ENCODE measurements around the gene EREG. TPM values are rescaled to one million over a fixed set of nuclear protein-coding genes. Genes with fewer than 3 reads are reported as not detected.

The EREG gene
- total and polyA plus RNA-seq, 9 of the 15 experiments (the other 6 are each of a cell fraction or from before 2014, with no cell fraction given): 0.97 to 7.3 (median 2.5) TPM

- TF ChIP-seq EP400 (IDR thresholded peaks at IDR 0.05): peak; percentile 12; the same call in 1 of the 2 replicates
- no peak for TF ChIP-seq NCOA4 (IDR thresholded peaks at IDR 0.05; ENCODE audit: partially characterized antibody)
- no peak for TF ChIP-seq E2F3 (CRISPR knock-in tag; IDR thresholded peaks at IDR 0.05)
- no peak for TF ChIP-seq MCM7 (IDR thresholded peaks at IDR 0.05)
- TF ChIP-seq NR0B1 (IDR thresholded peaks at IDR 0.05; ENCODE audit: partially characterized antibody): no peak
- TF ChIP-seq E4F1 (CRISPR knock-in tag; IDR thresholded peaks at IDR 0.05; ENCODE audit: borderline replicate concordance): no peak
- TF ChIP-seq CHD2 (IDR thresholded peaks at IDR 0.05; ENCODE audit: low read depth, low read length): no peak
- TF ChIP-seq ZNF644 (tag; IDR thresholded peaks at IDR 0.05; ENCODE audit: low read depth): no peak
- TF ChIP-seq TRIM24 (IDR thresholded peaks at IDR 0.05): peak in 1 of 2 experiments; percentile 45; a peak in 2 of 4 replicates
- no peak for TF ChIP-seq ZNF124 (CRISPR knock-in tag; IDR thresholded peaks at IDR 0.05)
- no peak for TF ChIP-seq MBD1 (CRISPR knock-in tag; IDR thresholded peaks at IDR 0.05)
- TF ChIP-seq GABPA (tag; conservative IDR thresholded peaks at IDR 0.05; ENCODE audit: low read depth): peak; percentile 67
- no peak for TF ChIP-seq PPARD (CRISPR knock-in tag; IDR thresholded peaks at IDR 0.05)
- peak; percentile 97 for TF ChIP-seq ZNF75A (CRISPR knock-in tag; IDR thresholded peaks at IDR 0.05)
- no peak for TF ChIP-seq CREBBP (IDR thresholded peaks at IDR 0.05; ENCODE audit: low read depth, low read length)
- peak; percentile 58 for TF ChIP-seq ZNF766 (CRISPR knock-in tag; conservative IDR thresholded peaks at IDR 0.05)
- TF ChIP-seq CHCHD3 (CRISPR knock-in tag; IDR thresholded peaks at IDR 0.05): no peak
These were observed 29.7 kb downstream of the EREG start (continued) for GRCh38 chr4:74394476-74395136.

Measured in K562 (cell line).